Fibroblast of lung (primary cell): ENCODE results near the gene CACNB1. TPM values are rescaled to one million over a fixed set of nuclear protein-coding genes. Genes with fewer than 3 reads are reported as not detected.

Source experiments
- DNase-seq, 2 donors: peaks; one replicate each; pipeline versions ENCODE4 v3.0.0 to v3.0.0-alpha.2; 2010; ENCODE audit warnings: low read depth in 2 of 2
- H2AFZ ChIP-seq: 2 replicates; pipeline ENCODE4 v1.5.1; 2012; ENCODE audit warnings: low read length, control low read depth, inconsistent platforms
- H3K27ac ChIP-seq: 2 replicates; pipeline ENCODE4 v1.5.1; 2011; ENCODE audit warnings: low read length, control low read depth; ENCODE audit not compliant: insufficient read depth
- H3K27me3 ChIP-seq: 2 replicates; pipeline ENCODE4 v1.5.1; 2011; ENCODE audit warnings: mild to moderate bottlenecking, low read length; ENCODE audit not compliant: control insufficient read depth, insufficient read depth
- H3K36me3 ChIP-seq: 2 replicates; pipeline ENCODE4 v1.5.1; 2011; ENCODE audit warnings: low read length; ENCODE audit not compliant: control insufficient read depth, insufficient read depth
- H3K4me1 ChIP-seq: 2 replicates; pipeline ENCODE4 v1.5.1; 2011; ENCODE audit warnings: low read length; ENCODE audit not compliant: control insufficient read depth, insufficient read depth; ENCODE audit errors: extremely low read depth
- H3K4me2 ChIP-seq: 2 replicates; pipeline ENCODE4 v1.5.1; 2011; ENCODE audit warnings: low read length, control low read depth; ENCODE audit not compliant: insufficient read depth; ENCODE audit errors: extremely low read depth
- H3K4me3 ChIP-seq, 4 experiments: fragments of 200-600 bp in 1 of 4; sonication (generic) in 1 of 4; replicated peaks in 1 of 4; 2 replicates each; pipeline ENCODE4 v1.5.1; 2011 to 2016; ENCODE audit warnings: low read length in 4 of 4, low read depth in 3 of 4, mild to moderate bottlenecking in 3 of 4, control low read depth in 2 of 4, inconsistent platforms in 1 of 4, mixed read lengths in 1 of 4; ENCODE audit not compliant: insufficient read depth in 1 of 4; ENCODE audit errors: control extremely low read depth in 1 of 4
- H3K79me2 ChIP-seq: 2 replicates; pipeline ENCODE4 v1.5.1; 2012; ENCODE audit warnings: mild to moderate bottlenecking, low read length, inconsistent platforms; ENCODE audit not compliant: control insufficient read depth, insufficient read depth
- H3K9ac ChIP-seq: 2 replicates; pipeline ENCODE4 v1.5.1; 2011; ENCODE audit warnings: mild to moderate bottlenecking, low read length, control low read depth; ENCODE audit not compliant: insufficient read depth
- H3K9me3 ChIP-seq: 2 replicates; pipeline ENCODE4 v1.5.1; 2012; ENCODE audit warnings: low read depth, low read length; ENCODE audit not compliant: control insufficient read depth, insufficient read depth
- H4K20me1 ChIP-seq: 2 replicates; pipeline ENCODE4 v1.5.1; 2011; ENCODE audit warnings: low read length; ENCODE audit not compliant: control insufficient read depth, insufficient read depth; ENCODE audit errors: extremely low read depth
- EZH2 ChIP-seq: IDR thresholded peaks from 2 replicates; pipeline ENCODE4 v1.5.1; 2012; ENCODE audit warnings: low read length, control low read depth, mild to moderate bottlenecking; ENCODE audit errors: missing control alignments
- polyA plus RNA-seq, 2 donors: library from polyadenylated mRNA; depleted of rRNA in 1 of 2; stranded (reverse) in 1 of 2; unstranded in 1 of 2; fragments of >200 nt; gene quantifications; 2 replicates each; pipeline ENCODE4 v1.2.1, GENCODE V29; 2011 to 2012; ENCODE audit warnings: missing spikeins in 1 of 2
- total RNA-seq: library from RNA; depleted of rRNA; stranded (reverse); fragments of >200 nt; gene quantifications from 2 replicates; pipeline ENCODE4 v1.2.1, GENCODE V29; 2014
- TF ChIP-seq, protein P1 (sequence below), 2 donors: IDR thresholded peaks in 1 of 2; conservative IDR thresholded peaks in 1 of 2; 1 replicate in 1 of 2; 2 replicates in 1 of 2; pipeline ENCODE4 v1.5.1; 2011 to 2012; ENCODE audit warnings: low read length in 2 of 2, control low read depth in 1 of 2, inconsistent platforms in 1 of 2, low read depth in 1 of 2, mild to moderate bottlenecking in 1 of 2

CACNB1 gene
- total and polyA plus RNA-seq, 2 donors (not counting 1 experiment from before 2014, with no cell fraction given) = 5.7 to 5.9 TPM

DNA sequence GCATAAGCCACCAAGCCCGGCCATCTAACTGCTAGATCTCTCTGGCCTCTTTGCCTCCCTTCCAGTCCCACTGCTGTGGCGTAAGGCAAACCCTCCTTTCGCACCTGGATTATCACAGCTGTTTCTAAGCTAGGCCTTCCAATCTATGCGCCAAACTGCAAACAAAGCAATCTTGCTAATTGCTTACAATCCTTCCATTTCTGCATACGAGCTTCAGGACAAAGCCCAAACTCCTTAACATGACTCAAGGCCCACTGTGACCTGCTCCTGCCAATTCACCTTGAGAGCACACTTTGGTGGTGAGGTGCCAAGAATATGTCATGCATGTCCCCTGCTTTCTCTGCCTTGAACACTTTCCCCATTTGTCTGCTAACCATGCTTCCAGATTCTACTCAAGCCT lies 25.5 kb downstream of the CACNB1 start:
- no peak for DNase-seq
- H3K4me1 ChIP-seq = no peaks in the 10 kb centered on the region
- no peak overlapping the region for H2AFZ ChIP-seq
- H3K4me3 ChIP-seq = no peak overlapping the region
- peaks cover 13% of the 10 kb centered on the region for H3K36me3 ChIP-seq
- H3K9me3 ChIP-seq = no peaks in the 10 kb centered on the region
- H3K79me2 ChIP-seq = no peaks in the 10 kb centered on the region
- H3K27ac ChIP-seq = no peak overlapping the region
- H3K27me3 ChIP-seq = no peaks in the 10 kb centered on the region
- TF ChIP-seq, protein P1, sequence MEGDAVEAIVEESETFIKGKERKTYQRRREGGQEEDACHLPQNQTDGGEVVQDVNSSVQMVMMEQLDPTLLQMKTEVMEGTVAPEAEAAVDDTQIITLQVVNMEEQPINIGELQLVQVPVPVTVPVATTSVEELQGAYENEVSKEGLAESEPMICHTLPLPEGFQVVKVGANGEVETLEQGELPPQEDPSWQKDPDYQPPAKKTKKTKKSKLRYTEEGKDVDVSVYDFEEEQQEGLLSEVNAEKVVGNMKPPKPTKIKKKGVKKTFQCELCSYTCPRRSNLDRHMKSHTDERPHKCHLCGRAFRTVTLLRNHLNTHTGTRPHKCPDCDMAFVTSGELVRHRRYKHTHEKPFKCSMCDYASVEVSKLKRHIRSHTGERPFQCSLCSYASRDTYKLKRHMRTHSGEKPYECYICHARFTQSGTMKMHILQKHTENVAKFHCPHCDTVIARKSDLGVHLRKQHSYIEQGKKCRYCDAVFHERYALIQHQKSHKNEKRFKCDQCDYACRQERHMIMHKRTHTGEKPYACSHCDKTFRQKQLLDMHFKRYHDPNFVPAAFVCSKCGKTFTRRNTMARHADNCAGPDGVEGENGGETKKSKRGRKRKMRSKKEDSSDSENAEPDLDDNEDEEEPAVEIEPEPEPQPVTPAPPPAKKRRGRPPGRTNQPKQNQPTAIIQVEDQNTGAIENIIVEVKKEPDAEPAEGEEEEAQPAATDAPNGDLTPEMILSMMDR (conservative IDR thresholded peaks at IDR 0.05 in 1 of 2, IDR thresholded peaks at IDR 0.05 in 1 of 2; ENCODE audit: low read depth in 1 of 2, low read length in 2 of 2) = no peak
- no peak for TF ChIP-seq EZH2
- no peaks in the 10 kb centered on the region for H4K20me1 ChIP-seq
- H3K4me2 ChIP-seq = no peak overlapping the region
- H3K9ac ChIP-seq = no peak overlapping the region

DNA sequence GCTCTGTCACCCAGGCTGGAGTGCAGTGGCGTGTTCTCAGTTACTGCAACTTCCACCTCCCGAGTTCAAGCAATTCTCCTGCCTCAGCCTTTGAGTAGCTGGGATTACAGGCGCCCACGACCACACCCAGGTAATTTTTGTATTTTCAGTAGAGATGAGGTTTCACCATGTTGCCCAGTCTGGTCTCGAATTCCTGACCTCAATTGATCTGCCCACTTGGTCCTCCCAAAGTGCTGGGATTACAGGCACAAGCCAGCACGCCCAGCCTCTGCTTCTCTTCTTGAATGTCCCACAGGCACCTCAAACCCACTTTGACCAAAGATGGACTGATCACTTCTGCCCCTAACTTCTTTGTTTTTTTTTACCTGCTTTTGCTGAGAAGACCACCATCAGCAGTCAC lies 26.9 kb downstream of the CACNB1 start:
- H3K27me3 ChIP-seq = peaks cover 6% of the 10 kb centered on the region
- no peak overlapping the region for H3K27ac ChIP-seq
- H2AFZ ChIP-seq = no peak overlapping the region
- no peak overlapping the region for H3K4me2 ChIP-seq
- H3K79me2 ChIP-seq = no peaks in the 10 kb centered on the region
- DNase-seq = no peak
- no peaks in the 10 kb centered on the region for H3K9me3 ChIP-seq
- peaks cover 6% of the 10 kb centered on the region for H3K36me3 ChIP-seq
- H4K20me1 ChIP-seq = no peaks in the 10 kb centered on the region
- H3K4me1 ChIP-seq = no peaks in the 10 kb centered on the region
- no peak overlapping the region for H3K9ac ChIP-seq
- TF ChIP-seq, protein P1 (conservative IDR thresholded peaks at IDR 0.05 in 1 of 2, IDR thresholded peaks at IDR 0.05 in 1 of 2; ENCODE audit: low read depth in 1 of 2, low read length in 2 of 2) = no peak
- no peak for TF ChIP-seq EZH2
- no peak overlapping the region for H3K4me3 ChIP-seq

DNA sequence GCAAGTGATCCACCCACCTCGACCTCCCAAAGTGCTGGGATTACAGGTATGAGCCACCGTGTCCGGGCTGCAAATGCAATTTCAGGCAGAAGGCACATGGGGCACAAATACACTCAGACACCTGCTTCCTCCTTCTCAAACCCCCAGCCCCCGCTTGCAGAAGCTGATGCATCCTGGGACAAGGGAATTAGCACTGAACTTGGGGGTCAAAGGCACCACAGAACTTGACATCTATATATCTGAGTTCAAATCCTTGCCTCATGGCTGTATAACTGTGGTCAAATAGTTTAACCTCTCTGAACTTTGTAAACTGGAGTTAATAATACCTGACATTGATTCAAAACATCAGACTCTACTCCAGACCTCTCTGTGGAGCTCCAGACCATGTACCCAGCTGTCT lies 27.4 kb downstream of the CACNB1 start:
- Histone ChIP-seq H4K20me1 (no peaks in the 10 kb centered on the region), H3K4me2 (no peak overlapping the region)
- no peak for DNase-seq

More for the DNA sequence above, 27.4 kb downstream of the CACNB1 start:
- no peak for TF ChIP-seq EZH2
- TF ChIP-seq, protein P1 (conservative IDR thresholded peaks at IDR 0.05 in 1 of 2, IDR thresholded peaks at IDR 0.05 in 1 of 2; ENCODE audit: low read depth in 1 of 2, low read length in 2 of 2) = no peak
- peaks cover 3% of the 10 kb centered on the region for H3K36me3 ChIP-seq
- no peak overlapping the region for H3K9ac ChIP-seq
- H3K27ac ChIP-seq = no peak overlapping the region
- no peaks in the 10 kb centered on the region for H3K4me1 ChIP-seq
- peaks cover 9% of the 10 kb centered on the region for H3K27me3 ChIP-seq
- no peak overlapping the region for H2AFZ ChIP-seq
- no peaks in the 10 kb centered on the region for H3K9me3 ChIP-seq
- H3K4me3 ChIP-seq = no peak overlapping the region
- no peaks in the 10 kb centered on the region for H3K79me2 ChIP-seq
